Measurements from ENCODE around the gene GLIS2.

GLIS2 gene

DNA sequence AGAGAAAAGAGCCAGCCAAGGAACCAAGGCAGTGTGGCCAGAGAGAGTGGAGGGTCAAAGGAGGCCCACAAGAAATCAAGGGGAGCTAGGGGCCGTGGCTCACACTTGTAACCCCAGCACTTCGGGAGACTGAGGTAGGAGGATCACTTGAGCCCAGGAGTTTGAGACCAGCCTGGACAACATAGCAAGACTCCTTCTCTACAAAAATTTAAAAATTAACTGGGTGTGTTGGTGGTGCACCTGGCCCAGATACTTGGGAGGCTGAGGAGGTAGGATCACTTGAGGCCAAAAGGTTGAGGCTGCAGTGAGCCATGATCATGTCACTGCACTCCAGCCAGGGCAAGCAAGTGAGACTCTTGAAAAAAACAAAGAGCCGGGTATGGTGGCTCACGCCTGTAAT is 24.2 kb upstream of the GLIS2 start:
- H3K9me3 ChIP-seq (ENCODE audit: severe bottlenecking): no peaks in the 10 kb centered on the region
- TF ChIP-seq, protein P1, sequence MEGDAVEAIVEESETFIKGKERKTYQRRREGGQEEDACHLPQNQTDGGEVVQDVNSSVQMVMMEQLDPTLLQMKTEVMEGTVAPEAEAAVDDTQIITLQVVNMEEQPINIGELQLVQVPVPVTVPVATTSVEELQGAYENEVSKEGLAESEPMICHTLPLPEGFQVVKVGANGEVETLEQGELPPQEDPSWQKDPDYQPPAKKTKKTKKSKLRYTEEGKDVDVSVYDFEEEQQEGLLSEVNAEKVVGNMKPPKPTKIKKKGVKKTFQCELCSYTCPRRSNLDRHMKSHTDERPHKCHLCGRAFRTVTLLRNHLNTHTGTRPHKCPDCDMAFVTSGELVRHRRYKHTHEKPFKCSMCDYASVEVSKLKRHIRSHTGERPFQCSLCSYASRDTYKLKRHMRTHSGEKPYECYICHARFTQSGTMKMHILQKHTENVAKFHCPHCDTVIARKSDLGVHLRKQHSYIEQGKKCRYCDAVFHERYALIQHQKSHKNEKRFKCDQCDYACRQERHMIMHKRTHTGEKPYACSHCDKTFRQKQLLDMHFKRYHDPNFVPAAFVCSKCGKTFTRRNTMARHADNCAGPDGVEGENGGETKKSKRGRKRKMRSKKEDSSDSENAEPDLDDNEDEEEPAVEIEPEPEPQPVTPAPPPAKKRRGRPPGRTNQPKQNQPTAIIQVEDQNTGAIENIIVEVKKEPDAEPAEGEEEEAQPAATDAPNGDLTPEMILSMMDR (IDR thresholded peaks at IDR 0.05; ENCODE audit: low read depth, low read length): no peak
- no peaks in the 10 kb centered on the region for H3K27me3 ChIP-seq (ENCODE audit: insufficient read depth, low read depth, severe bottlenecking)
- H3K36me3 ChIP-seq: no peaks in the 10 kb centered on the region
- H3K27ac ChIP-seq: no peak overlapping the region
- H3K4me3 ChIP-seq (ENCODE audit: low read depth, low read length): no peak overlapping the region
- DNase-seq: no peak

- H3K27me3 ChIP-seq (ENCODE audit: insufficient read depth, low read depth, severe bottlenecking): no peaks in the 10 kb centered on the region
- DNase-seq: peak; percentile 70
- no peak overlapping the region for H3K4me3 ChIP-seq (ENCODE audit: low read depth, low read length)
- H3K9me3 ChIP-seq (ENCODE audit: severe bottlenecking): no peaks in the 10 kb centered on the region
- H3K36me3 ChIP-seq: no peaks in the 10 kb centered on the region
- TF ChIP-seq, protein P1 (IDR thresholded peaks at IDR 0.05; ENCODE audit: low read depth, low read length): no peak
- peak overlapping the region; percentile 51; the same call in 1 of the 2 replicates for H3K27ac ChIP-seq
Measured at GRCh38 chr16:4293181-4293716, 22.6 kb upstream of the GLIS2 start.

GRCh38 chr16:4293822-4294457 is 21.9 kb upstream of the GLIS2 start:
- Histone ChIP-seq H3K9me3 (ENCODE audit: severe bottlenecking) (no peaks in the 10 kb centered on the region), H3K27ac (peak overlapping the region; percentile 51), H3K27me3 (ENCODE audit: insufficient read depth, low read depth, severe bottlenecking) (no peaks in the 10 kb centered on the region), H3K36me3 (no peaks in the 10 kb centered on the region), H3K4me3 (ENCODE audit: low read depth, low read length) (no peak overlapping the region)
- TF ChIP-seq, protein P1 (IDR thresholded peaks at IDR 0.05; ENCODE audit: low read depth, low read length): no peak
- DNase-seq: peak; percentile 52

DNA sequence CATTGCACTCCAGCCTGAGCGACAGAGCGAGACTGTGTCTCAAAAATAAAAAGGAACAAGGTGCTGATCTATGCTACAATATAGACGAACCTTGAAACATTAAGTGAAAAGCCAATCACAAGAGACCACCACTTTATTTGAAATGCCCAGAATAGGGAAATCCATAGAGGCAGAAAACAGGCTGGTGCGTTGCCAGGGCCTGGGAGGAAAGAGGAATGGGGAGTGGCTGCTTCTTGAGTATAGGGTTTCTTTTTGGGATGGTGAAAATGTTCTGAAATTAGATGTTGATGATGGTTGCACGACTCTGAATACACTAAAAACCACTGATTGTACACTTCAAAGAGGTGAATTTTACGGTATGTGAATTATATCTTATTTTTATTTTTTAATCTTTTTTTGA is 20.3 kb upstream of the GLIS2 start:
- TF ChIP-seq, protein P1 (IDR thresholded peaks at IDR 0.05; ENCODE audit: low read depth, low read length): no peak
- H3K27me3 ChIP-seq (ENCODE audit: insufficient read depth, low read depth, severe bottlenecking): no peaks in the 10 kb centered on the region
- H3K27ac ChIP-seq: no peak overlapping the region
- H3K36me3 ChIP-seq: no peaks in the 10 kb centered on the region
- no peaks in the 10 kb centered on the region for H3K9me3 ChIP-seq (ENCODE audit: severe bottlenecking)
- no peak for DNase-seq
- H3K4me3 ChIP-seq (ENCODE audit: low read depth, low read length): no peak overlapping the region

GRCh38 chr16:4297480-4297879 is 18.4 kb upstream of the GLIS2 start:
- H3K4me3 ChIP-seq (ENCODE audit: low read depth, low read length): no peak overlapping the region
- DNase-seq: peak; percentile 44

More at GRCh38 chr16:4297480-4297879, 18.4 kb upstream of the GLIS2 start:
- Histone ChIP-seq H3K9me3 (ENCODE audit: severe bottlenecking) (no peaks in the 10 kb centered on the region), H3K27ac (no peak overlapping the region), H3K36me3 (no peaks in the 10 kb centered on the region), H3K27me3 (ENCODE audit: insufficient read depth, low read depth, severe bottlenecking) (no peaks in the 10 kb centered on the region)
- TF ChIP-seq, protein P1 (IDR thresholded peaks at IDR 0.05; ENCODE audit: low read depth, low read length): peak; percentile 77

All from WERI-Rb-1 (cell line).